Chondrocyte (in vitro differentiated cells): ENCODE data around the gene CFAP54. TPM values are rescaled to one million over a fixed set of nuclear protein-coding genes. Genes with fewer than 3 reads are reported as not detected.
"Not testable (repeated sequence)": the region's sequence is repeated elsewhere in the genome, so short reads cannot be mapped to it uniquely, and the experiment has no call there.

Source experiments
- DNase-seq: peaks from one replicate; pipeline ENCODE4 v3.0.0; 2021; ENCODE audit warnings: mixed read lengths, low spot score
- H3K27ac Mint-ChIP-seq: one replicate; pipeline ENCODE4 v1.8.0; 2021; ENCODE audit warnings: mild to moderate bottlenecking, moderate library complexity, mixed read lengths; ENCODE audit not compliant: unreplicated experiment
- H3K27me3 Mint-ChIP-seq: 2 replicates; pipeline ENCODE4 v1.8.0; 2021; ENCODE audit warnings: low read depth, mixed read lengths
- H3K36me3 Mint-ChIP-seq: 2 replicates; pipeline ENCODE4 v1.8.0; 2021; ENCODE audit warnings: low read depth, mixed read lengths
- H3K4me1 Mint-ChIP-seq: 2 replicates; pipeline ENCODE4 v1.8.0; 2021; ENCODE audit warnings: low read depth, mild to moderate bottlenecking, mixed read lengths
- H3K4me3 Mint-ChIP-seq: one replicate; pipeline ENCODE4 v1.8.0; 2021; ENCODE audit warnings: mild to moderate bottlenecking, moderate library complexity, mixed read lengths; ENCODE audit not compliant: unreplicated experiment
- H3K9me3 Mint-ChIP-seq: 2 replicates; pipeline ENCODE4 v1.8.0; 2021; ENCODE audit warnings: low read depth, mixed read lengths
- CTCF ChIP-seq: fragments of 200-600 bp; sonication (generic); IDR thresholded peaks from 2 replicates; pipeline ENCODE4 v1.5.0; 2021; ENCODE audit warnings: antibody characterized with exemption, mild to moderate bottlenecking, moderate library complexity
- total RNA-seq: library from RNA; stranded (reverse); gene quantifications from 3 replicates; pipeline ENCODE4 v1.2.1, GENCODE V29; 2021

The CFAP54 gene
- total RNA-seq, 1 donor from 2014 or later, result 0.15 TPM

GRCh38 chr12:96493106-96493505 lies 3.7 kb downstream of the CFAP54 start:
- no peaks in the 10 kb centered on the region for H3K36me3 Mint-ChIP-seq
- no peaks in the 10 kb centered on the region for H3K9me3 Mint-ChIP-seq
- no peaks in the 10 kb centered on the region for H3K27me3 Mint-ChIP-seq
- H3K4me3 Mint-ChIP-seq, result no peak overlapping the region
- peaks cover 12% of the 10 kb centered on the region for H3K4me1 Mint-ChIP-seq
- no peak overlapping the region for H3K27ac Mint-ChIP-seq
- TF ChIP-seq CTCF, result no peak
- no peak for DNase-seq

GRCh38 chr12:96494154-96494553 lies 4.8 kb downstream of the CFAP54 start:
- H3K27ac Mint-ChIP-seq, H3K36me3 Mint-ChIP-seq, H3K4me3 Mint-ChIP-seq, H3K9me3 Mint-ChIP-seq, DNase-seq, H3K27me3 Mint-ChIP-seq: not testable (repeated sequence)
- H3K4me1 Mint-ChIP-seq, result peaks cover 10% of the 10 kb centered on the region

- Mint-ChIP-seq H3K9me3 (no peaks in the 10 kb centered on the region), H3K36me3 (no peaks in the 10 kb centered on the region), H3K4me1 (peaks cover 2% of the 10 kb centered on the region), H3K27me3 (no peaks in the 10 kb centered on the region), H3K4me3 (no peak overlapping the region), H3K27ac (no peak overlapping the region)
- no peak for DNase-seq
- no peak for TF ChIP-seq CTCF
Observed at GRCh38 chr12:96495155-96495554, 5.8 kb downstream of the CFAP54 start.

- no peak for DNase-seq
- no peak for TF ChIP-seq CTCF
- Mint-ChIP-seq H3K36me3 (no peaks in the 10 kb centered on the region), H3K9me3 (no peaks in the 10 kb centered on the region), H3K4me3 (no peak overlapping the region), H3K4me1 (peaks cover 6% of the 10 kb centered on the region), H3K27me3 (no peaks in the 10 kb centered on the region), H3K27ac (no peak overlapping the region)
Observed at GRCh38 chr12:96495841-96496545, 6.6 kb downstream of the CFAP54 start.

GRCh38 chr12:96496944-96497343 lies 7.6 kb downstream of the CFAP54 start:
- Mint-ChIP-seq H3K27ac (no peak overlapping the region), H3K4me1 (peaks cover 16% of the 10 kb centered on the region)

More at GRCh38 chr12:96496944-96497343, 7.6 kb downstream of the CFAP54 start:
- no peak for DNase-seq
- no peaks in the 10 kb centered on the region for H3K9me3 Mint-ChIP-seq
- no peaks in the 10 kb centered on the region for H3K36me3 Mint-ChIP-seq
- no peak overlapping the region for H3K4me3 Mint-ChIP-seq
- no peak for TF ChIP-seq CTCF
- H3K27me3 Mint-ChIP-seq, result no peaks in the 10 kb centered on the region
